GM12878 (cell line): Measurements from ENCODE around the gene JAGN1. TPM values are rescaled to one million over a fixed set of nuclear protein-coding genes. Genes with fewer than 3 reads are reported as not detected.

Experiments
- ATAC-seq: fragments of 200-7000 bp; cut with Tn5 transposase; 3 replicates; pipeline ENCODE4 v1.9.1; 2020; ENCODE audit warnings: mild to moderate bottlenecking, moderate library complexity
- BruUV-seq: library from RNA; stranded (reverse); fragments of 400-500 nt; replicated peaks from 2 replicates; lab custom pipeline; 2021; lab: Mats Ljungman, UMichigan
- CTCF ChIA-PET: fragments of 300-600 bp; sonication (Branson Sonifier 250); formaldehyde crosslinking; extraction: SDS; loops from one replicate; lab custom pipeline; 2021; ENCODE audit warnings: inconsistent platforms; lab: Yijun Ruan, JAX
- POLR2A ChIA-PET: fragments of 350-600 bp; formaldehyde crosslinking; extraction: SDS; loops from one replicate; lab custom pipeline; 2021; ENCODE audit warnings: inconsistent platforms; lab: Charles Lee
- RAD21 ChIA-PET: fragments of 300-600 bp; sonication (Branson Sonifier 250); formaldehyde crosslinking; loops from one replicate; lab custom pipeline; 2023; ENCODE audit warnings: antibody characterized with exemption; ENCODE audit not compliant: unreplicated experiment; lab: Charles Lee
- SMC1A ChIA-PET: fragments of 300-600 bp; sonication (Branson Sonifier 250); formaldehyde crosslinking; loops from one replicate; lab custom pipeline; 2023; ENCODE audit not compliant: unreplicated experiment, uncharacterized antibody; lab: Charles Lee
- DNase-seq: peaks from one replicate; pipeline ENCODE4 v3.0.0-alpha.2; 2011; ENCODE audit warnings: low read depth, low spot score
- FAIRE-seq: peaks from 3 replicates; lab custom pipeline; 2011; peaks lifted over from hg19 to GRCh38; lab: Jason Lieb, UNC
- H2AFZ ChIP-seq: 2 replicates; pipeline ENCODE4 v1.6.0; 2011; ENCODE audit warnings: low read depth, low read length, control low read depth; ENCODE audit not compliant: control insufficient read depth
- H3K27ac ChIP-seq: 2 replicates; pipeline ENCODE4 v1.5.1; 2011; ENCODE audit warnings: control low read depth; ENCODE audit not compliant: control insufficient read depth, insufficient read depth
- H3K27me3 ChIP-seq, 2 experiments: replicated peaks in 1 of 2; 2 replicates each; pipeline versions ENCODE4 v1.6.0 to v1.6.1; 2011; ENCODE audit warnings: low read length in 1 of 2; ENCODE audit not compliant: control insufficient read depth in 2 of 2, insufficient read depth in 2 of 2
- H3K36me3 ChIP-seq, 2 experiments: 2 replicates each; pipeline ENCODE4 v1.5.1; 2011; ENCODE audit warnings: low read length in 1 of 2; ENCODE audit not compliant: control insufficient read depth in 2 of 2, insufficient read depth in 2 of 2
- H3K4me1 ChIP-seq: 2 replicates; pipeline ENCODE4 v1.6.1; 2011; ENCODE audit warnings: mild to moderate bottlenecking, low read length, moderate library complexity, mixed read lengths; ENCODE audit not compliant: control insufficient read depth, insufficient read depth
- H3K4me2 ChIP-seq: 2 replicates; pipeline ENCODE4 v1.6.0; 2011; ENCODE audit warnings: control low read depth; ENCODE audit not compliant: control insufficient read depth, insufficient read depth
- H3K4me3 ChIP-seq: fragments of 200-600 bp; sonication (generic); 2 replicates; pipeline ENCODE4 v1.5.1; 2016
- H3K79me2 ChIP-seq: 2 replicates; pipeline ENCODE4 v1.6.0; 2011; ENCODE audit warnings: low read length; ENCODE audit not compliant: control insufficient read depth, insufficient read depth
- H3K9ac ChIP-seq: 2 replicates; pipeline ENCODE4 v1.8.0; 2011; ENCODE audit warnings: low read length, control low read depth, mixed read lengths; ENCODE audit not compliant: control insufficient read depth, insufficient read depth
- H3K9me3 ChIP-seq: replicated peaks from 3 replicates; pipeline ENCODE4 v1.5.1; 2011; ENCODE audit warnings: mild to moderate bottlenecking, low read length; ENCODE audit not compliant: control insufficient read depth, insufficient read depth
- H4K20me1 ChIP-seq: 2 replicates; pipeline ENCODE4 v1.6.0; 2011; ENCODE audit not compliant: control insufficient read depth, insufficient read depth
- ASH2L ChIP-seq: fragments of 300-600, 200-600 bp; sonication (generic); IDR thresholded peaks from 2 replicates; pipeline ENCODE4 v1.6.1; 2017; ENCODE audit warnings: low read depth, mild to moderate bottlenecking, borderline replicate concordance
- CHD1 ChIP-seq: IDR thresholded peaks from 2 replicates; pipeline ENCODE4 v1.6.1; 2012; ENCODE audit warnings: low read depth, low read length, improper control_type of control experiment
- DPF2 ChIP-seq: fragments of 450-650 bp; IDR thresholded peaks from 2 replicates; pipeline ENCODE4 v1.6.1; 2017; ENCODE audit warnings: mild to moderate bottlenecking
- PAX5 ChIP-seq: IDR thresholded peaks from 2 replicates; pipeline ENCODE4 v1.6.1; 2011; ENCODE audit warnings: low read depth, low read length, borderline replicate concordance
- RELA ChIP-seq: fragments of 450-650 bp; IDR thresholded peaks from 2 replicates; pipeline ENCODE4 v1.8.0; 2014; ENCODE audit warnings: borderline replicate concordance; ENCODE audit not compliant: partially characterized antibody
- SP1 ChIP-seq: IDR thresholded peaks from one replicate; pipeline ENCODE4 v1.6.1; 2011; ENCODE audit warnings: low read depth, low read length
- WGBS: methylation state at CpG from one replicate; pipeline ENCODE4 v1.1.6; 2016; ENCODE audit warnings: low lambda C conversion rate; ENCODE audit not compliant: insufficient replicate concordance, insufficient coverage; ENCODE audit errors: missing lambda C conversion rate; 5-methylcytosine and 5-hydroxymethylcytosine counted together
- in situ Hi-C: fragments of 300-500 bp; cut with MboI; formaldehyde crosslinking; loops from 9 replicates; pipeline ENCODE4 v1.14.3; 2018; ENCODE audit warnings: mixed read lengths
- intact Hi-C: fragments of 100-400 bp; cut with micrococcal nuclease; formaldehyde crosslinking; loops from one replicate; pipeline ENCODE4 v1.14.2; 2022; ENCODE audit not compliant: unreplicated experiment
- polyA plus RNA-seq, 11 experiments: library from polyadenylated mRNA; depleted of rRNA in 4 of 11; unstranded in 6 of 11; stranded (reverse) in 5 of 11; fragments of >200 nt; fragmentation: Nextera tagmentation in 4 of 11; fragmentation: Illumina TruSeq in 1 of 11; extraction: Ambion mirVana in 4 of 11; extraction: Trizol in 1 of 11; gene quantifications; 1 replicate in 1 of 11; 2 replicates in 10 of 11; pipeline versions ENCODE4 v1.2.1 to v1.2.3, GENCODE V29; 2011 to 2016; ENCODE audit warnings: inconsistent platforms in 2 of 11, missing spikeins in 2 of 11, low read depth in 1 of 11
- total RNA-seq, 4 experiments: library from RNA; depleted of rRNA in 3 of 4; stranded (reverse); fragments of >200 nt in 3 of 4; fragmentation: Illumina TruSeq in 1 of 4; extraction: Trizol in 1 of 4; gene quantifications; 2 replicates each; pipeline versions ENCODE4 v1.2.1 to v1.2.3, GENCODE V29; 2013 to 2021
- TF ChIP-seq, protein P1 (sequence below): fragments of 450-650 bp; IDR thresholded peaks from 2 replicates; pipeline ENCODE4 v1.6.1; 2017; ENCODE audit warnings: mild to moderate bottlenecking, moderate library complexity
- TF ChIP-seq, protein P2 (sequence below): fragments of 450-650 bp; IDR thresholded peaks from 2 replicates; pipeline ENCODE4 v1.6.1; 2016; ENCODE audit warnings: mild to moderate bottlenecking, moderate library complexity, borderline replicate concordance
- TF ChIP-seq, protein P3 (sequence below): fragments of 450-650 bp; formaldehyde crosslinking; IDR thresholded peaks from 2 replicates; pipeline ENCODE4 v1.5.0; 2022; ENCODE audit warnings: mild to moderate bottlenecking, missing genetic modification characterization

JAGN1 gene
- total and polyA plus RNA-seq, 10 of the 15 experiments (the other 5 are each of a cell fraction or from before 2014, with no cell fraction given) = 23.3 to 56.0 (median 35.4) TPM

DNA sequence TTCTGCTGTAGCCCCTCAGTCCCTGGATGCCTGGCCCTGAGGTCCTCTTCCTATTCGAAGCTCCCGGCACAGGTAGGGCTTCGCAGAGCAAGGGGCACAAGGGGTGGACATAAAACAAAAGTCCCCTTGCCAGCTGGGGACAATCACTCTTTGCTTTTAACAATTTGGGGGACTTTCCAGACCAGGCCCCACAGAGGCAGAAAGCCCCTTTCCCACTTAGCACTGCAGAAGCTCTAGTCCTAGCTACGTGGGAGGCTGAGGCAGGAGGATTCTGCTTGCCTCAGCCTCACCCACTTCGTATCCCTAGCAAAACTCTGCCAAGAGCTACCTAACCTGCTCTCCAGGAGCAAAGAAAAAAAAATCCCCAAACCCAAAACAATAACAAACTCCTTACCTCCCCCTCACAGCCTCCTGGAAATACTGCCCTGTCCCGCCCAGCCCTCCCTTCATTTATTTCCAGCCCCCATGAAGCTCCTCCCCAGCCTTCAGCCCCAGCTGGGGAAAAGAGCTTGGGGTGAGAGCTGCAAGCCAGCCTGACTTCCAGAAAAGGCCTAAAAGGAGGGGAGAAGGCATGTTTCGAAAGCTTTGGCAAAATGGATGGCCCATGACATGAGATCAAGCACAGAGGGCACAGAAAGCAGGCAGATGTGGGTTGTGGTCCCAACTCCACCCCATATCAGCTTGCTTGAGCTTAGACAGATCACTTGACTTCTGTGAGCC, 10.4 kb upstream of the JAGN1 start, which contains the start of gene CIDEC:
TSS of gene CIDEC (minus strand) at position 424 of the 720 bp plus-strand sequence. CDS start 1,767 bp downstream, outside the sequence.
- RAD21 ChIA-PET = interaction anchor here (0.6 to 1.1 kb wide), 6 partner anchors 10 to 343 kb away, joined by 3 to 6 read pairs (median 4); partner anchors contain the start of gene JAGN1
- CTCF ChIA-PET = interaction anchor here (1.2 to 2.5 kb wide), 7 partner anchors 10 to 152 kb away, joined by 3 to 9 read pairs (median 5); partner anchors contain the start of genes CRELD1 and JAGN1
- no peaks in the 10 kb centered on the region for H3K9me3 ChIP-seq
- H3K79me2 ChIP-seq = no peaks in the 10 kb centered on the region
- intact Hi-C loops = no loop called here
- H3K4me1 ChIP-seq = peaks cover 5% of the 10 kb centered on the region
- in situ Hi-C loops = no loop called here
- 56% methylated on average over 6 of the region's 7 CpGs for WGBS
- FAIRE-seq (no peak), DNase-seq (no peak), ATAC-seq (peak; percentile 80)
- H2AFZ ChIP-seq = peak within 1 kb of the TSS; percentile 26
- H4K20me1 ChIP-seq = no peaks in the 10 kb centered on the region
- H3K9ac ChIP-seq = no peak within 1 kb of the TSS
- SMC1A ChIA-PET = interaction anchor here (0.5 to 1.7 kb wide), 4 partner anchors 11 to 70 kb away, joined by 3 to 8 read pairs (median 4); partner anchors contain the start of gene JAGN1
- no peak within 1 kb of the TSS; the same call in 1 of the 2 replicates for H3K4me2 ChIP-seq
- no peaks in the 10 kb centered on the region for H3K27me3 ChIP-seq
- TF ChIP-seq, protein P1, sequence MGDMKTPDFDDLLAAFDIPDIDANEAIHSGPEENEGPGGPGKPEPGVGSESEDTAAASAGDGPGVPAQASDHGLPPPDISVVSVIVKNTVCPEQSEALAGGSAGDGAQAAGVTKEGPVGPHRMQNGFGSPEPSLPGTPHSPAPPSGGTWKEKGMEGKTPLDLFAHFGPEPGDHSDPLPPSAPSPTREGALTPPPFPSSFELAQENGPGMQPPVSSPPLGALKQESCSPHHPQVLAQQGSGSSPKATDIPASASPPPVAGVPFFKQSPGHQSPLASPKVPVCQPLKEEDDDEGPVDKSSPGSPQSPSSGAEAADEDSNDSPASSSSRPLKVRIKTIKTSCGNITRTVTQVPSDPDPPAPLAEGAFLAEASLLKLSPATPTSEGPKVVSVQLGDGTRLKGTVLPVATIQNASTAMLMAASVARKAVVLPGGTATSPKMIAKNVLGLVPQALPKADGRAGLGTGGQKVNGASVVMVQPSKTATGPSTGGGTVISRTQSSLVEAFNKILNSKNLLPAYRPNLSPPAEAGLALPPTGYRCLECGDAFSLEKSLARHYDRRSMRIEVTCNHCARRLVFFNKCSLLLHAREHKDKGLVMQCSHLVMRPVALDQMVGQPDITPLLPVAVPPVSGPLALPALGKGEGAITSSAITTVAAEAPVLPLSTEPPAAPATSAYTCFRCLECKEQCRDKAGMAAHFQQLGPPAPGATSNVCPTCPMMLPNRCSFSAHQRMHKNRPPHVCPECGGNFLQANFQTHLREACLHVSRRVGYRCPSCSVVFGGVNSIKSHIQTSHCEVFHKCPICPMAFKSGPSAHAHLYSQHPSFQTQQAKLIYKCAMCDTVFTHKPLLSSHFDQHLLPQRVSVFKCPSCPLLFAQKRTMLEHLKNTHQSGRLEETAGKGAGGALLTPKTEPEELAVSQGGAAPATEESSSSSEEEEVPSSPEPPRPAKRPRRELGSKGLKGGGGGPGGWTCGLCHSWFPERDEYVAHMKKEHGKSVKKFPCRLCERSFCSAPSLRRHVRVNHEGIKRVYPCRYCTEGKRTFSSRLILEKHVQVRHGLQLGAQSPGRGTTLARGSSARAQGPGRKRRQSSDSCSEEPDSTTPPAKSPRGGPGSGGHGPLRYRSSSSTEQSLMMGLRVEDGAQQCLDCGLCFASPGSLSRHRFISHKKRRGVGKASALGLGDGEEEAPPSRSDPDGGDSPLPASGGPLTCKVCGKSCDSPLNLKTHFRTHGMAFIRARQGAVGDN = peak; percentile 46; the same call in 1 of the 2 replicates
- TF ChIP-seq PAX5 = no peak
- no peak for TF ChIP-seq ASH2L
- TF ChIP-seq, protein P2, sequence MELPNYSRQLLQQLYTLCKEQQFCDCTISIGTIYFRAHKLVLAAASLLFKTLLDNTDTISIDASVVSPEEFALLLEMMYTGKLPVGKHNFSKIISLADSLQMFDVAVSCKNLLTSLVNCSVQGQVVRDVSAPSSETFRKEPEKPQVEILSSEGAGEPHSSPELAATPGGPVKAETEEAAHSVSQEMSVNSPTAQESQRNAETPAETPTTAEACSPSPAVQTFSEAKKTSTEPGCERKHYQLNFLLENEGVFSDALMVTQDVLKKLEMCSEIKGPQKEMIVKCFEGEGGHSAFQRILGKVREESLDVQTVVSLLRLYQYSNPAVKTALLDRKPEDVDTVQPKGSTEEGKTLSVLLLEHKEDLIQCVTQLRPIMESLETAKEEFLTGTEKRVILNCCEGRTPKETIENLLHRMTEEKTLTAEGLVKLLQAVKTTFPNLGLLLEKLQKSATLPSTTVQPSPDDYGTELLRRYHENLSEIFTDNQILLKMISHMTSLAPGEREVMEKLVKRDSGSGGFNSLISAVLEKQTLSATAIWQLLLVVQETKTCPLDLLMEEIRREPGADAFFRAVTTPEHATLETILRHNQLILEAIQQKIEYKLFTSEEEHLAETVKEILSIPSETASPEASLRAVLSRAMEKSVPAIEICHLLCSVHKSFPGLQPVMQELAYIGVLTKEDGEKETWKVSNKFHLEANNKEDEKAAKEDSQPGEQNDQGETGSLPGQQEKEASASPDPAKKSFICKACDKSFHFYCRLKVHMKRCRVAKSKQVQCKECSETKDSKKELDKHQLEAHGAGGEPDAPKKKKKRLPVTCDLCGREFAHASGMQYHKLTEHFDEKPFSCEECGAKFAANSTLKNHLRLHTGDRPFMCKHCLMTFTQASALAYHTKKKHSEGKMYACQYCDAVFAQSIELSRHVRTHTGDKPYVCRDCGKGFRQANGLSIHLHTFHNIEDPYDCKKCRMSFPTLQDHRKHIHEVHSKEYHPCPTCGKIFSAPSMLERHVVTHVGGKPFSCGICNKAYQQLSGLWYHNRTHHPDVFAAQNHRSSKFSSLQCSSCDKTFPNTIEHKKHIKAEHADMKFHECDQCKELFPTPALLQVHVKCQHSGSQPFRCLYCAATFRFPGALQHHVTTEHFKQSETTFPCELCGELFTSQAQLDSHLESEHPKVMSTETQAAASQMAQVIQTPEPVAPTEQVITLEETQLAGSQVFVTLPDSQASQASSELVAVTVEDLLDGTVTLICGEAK = no peak
- no peak for TF ChIP-seq SP1
- peak; percentile 51 for TF ChIP-seq RELA
- TF ChIP-seq, protein P3, sequence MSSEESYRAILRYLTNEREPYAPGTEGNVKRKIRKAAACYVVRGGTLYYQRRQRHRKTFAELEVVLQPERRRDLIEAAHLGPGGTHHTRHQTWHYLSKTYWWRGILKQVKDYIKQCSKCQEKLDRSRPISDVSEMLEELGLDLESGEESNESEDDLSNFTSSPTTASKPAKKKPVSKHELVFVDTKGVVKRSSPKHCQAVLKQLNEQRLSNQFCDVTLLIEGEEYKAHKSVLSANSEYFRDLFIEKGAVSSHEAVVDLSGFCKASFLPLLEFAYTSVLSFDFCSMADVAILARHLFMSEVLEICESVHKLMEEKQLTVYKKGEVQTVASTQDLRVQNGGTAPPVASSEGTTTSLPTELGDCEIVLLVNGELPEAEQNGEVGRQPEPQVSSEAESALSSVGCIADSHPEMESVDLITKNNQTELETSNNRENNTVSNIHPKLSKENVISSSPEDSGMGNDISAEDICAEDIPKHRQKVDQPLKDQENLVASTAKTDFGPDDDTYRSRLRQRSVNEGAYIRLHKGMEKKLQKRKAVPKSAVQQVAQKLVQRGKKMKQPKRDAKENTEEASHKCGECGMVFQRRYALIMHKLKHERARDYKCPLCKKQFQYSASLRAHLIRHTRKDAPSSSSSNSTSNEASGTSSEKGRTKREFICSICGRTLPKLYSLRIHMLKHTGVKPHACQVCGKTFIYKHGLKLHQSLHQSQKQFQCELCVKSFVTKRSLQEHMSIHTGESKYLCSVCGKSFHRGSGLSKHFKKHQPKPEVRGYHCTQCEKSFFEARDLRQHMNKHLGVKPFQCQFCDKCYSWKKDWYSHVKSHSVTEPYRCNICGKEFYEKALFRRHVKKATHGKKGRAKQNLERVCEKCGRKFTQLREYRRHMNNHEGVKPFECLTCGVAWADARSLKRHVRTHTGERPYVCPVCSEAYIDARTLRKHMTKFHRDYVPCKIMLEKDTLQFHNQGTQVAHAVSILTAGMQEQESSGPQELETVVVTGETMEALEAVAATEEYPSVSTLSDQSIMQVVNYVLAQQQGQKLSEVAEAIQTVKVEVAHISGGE (CRISPR knock-in tag) = no peak
- no peak for TF ChIP-seq CHD1
- no peak for TF ChIP-seq DPF2
- H3K36me3 ChIP-seq = no peaks in the 10 kb centered on the region
- no peak within 1 kb of the TSS for H3K4me3 ChIP-seq
- POLR2A ChIA-PET = interaction anchor here (0.6 to 3.5 kb wide), 4 partner anchors 10 to 53 kb away, joined by 3 to 35 read pairs (median 8); partner anchors contain the start of genes CRELD1, IL17RE and JAGN1
- no peak within 1 kb of the TSS for H3K27ac ChIP-seq
- BruUV-seq = no TSS peak
